GM12892 (cell line): ENCODE measurements around the gene DCST1.

Experiments used
- POLR2A ChIP-seq: IDR thresholded peaks from 2 replicates; pipeline ENCODE4 v1.6.1; 2011; ENCODE audit warnings: low read depth, low read length, control low read depth
- POLR2AphosphoS5 ChIP-seq: IDR thresholded peaks from 2 replicates; pipeline ENCODE4 v1.6.1; 2011; ENCODE audit warnings: low read depth, low read length, control low read depth
- TAF1 ChIP-seq: IDR thresholded peaks from 2 replicates; pipeline ENCODE4 v1.6.1; 2011; ENCODE audit warnings: low read depth, mild to moderate bottlenecking, control low read depth, low read length, borderline replicate concordance

DNA sequence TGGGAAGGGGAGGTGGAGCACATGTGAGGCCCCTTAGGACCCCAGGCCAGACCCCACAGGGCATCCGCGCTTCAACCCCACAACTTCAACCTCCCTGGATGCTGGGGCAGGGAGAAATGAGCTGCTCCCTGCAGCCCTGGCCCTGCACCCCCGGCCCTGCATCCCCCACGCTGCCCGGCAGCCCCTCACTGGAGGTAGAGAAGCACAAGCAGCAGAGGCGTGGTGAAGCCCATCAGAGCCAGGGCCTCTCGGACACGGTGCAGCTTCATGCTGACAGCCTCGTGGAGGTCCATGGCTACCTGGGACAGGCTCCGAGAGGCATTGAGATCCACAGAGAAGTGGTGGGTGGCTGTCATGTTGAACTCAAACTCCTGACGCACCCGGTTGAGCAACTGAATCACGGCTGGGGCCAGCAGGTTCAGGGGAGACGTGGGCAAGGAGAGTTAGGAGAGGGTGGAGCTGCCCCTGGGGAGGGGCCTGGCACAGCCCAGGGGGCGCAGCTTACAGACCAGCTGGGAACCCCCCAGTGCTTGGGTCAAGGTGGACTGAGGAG, 3.3 kb upstream of the DCST1 start:
- no peak for TF ChIP-seq POLR2AphosphoS5
- no peak for TF ChIP-seq POLR2A
- TF ChIP-seq TAF1, result no peak
